DMS 273 (cell line): ENCODE data around the gene GDF10.

Source experiments
- DNase-seq: peaks from one replicate; lab custom pipeline; 2025; ENCODE audit not compliant: unreplicated experiment; lab: John Stamatoyannopoulos, UW

Gene GDF10

DNA sequence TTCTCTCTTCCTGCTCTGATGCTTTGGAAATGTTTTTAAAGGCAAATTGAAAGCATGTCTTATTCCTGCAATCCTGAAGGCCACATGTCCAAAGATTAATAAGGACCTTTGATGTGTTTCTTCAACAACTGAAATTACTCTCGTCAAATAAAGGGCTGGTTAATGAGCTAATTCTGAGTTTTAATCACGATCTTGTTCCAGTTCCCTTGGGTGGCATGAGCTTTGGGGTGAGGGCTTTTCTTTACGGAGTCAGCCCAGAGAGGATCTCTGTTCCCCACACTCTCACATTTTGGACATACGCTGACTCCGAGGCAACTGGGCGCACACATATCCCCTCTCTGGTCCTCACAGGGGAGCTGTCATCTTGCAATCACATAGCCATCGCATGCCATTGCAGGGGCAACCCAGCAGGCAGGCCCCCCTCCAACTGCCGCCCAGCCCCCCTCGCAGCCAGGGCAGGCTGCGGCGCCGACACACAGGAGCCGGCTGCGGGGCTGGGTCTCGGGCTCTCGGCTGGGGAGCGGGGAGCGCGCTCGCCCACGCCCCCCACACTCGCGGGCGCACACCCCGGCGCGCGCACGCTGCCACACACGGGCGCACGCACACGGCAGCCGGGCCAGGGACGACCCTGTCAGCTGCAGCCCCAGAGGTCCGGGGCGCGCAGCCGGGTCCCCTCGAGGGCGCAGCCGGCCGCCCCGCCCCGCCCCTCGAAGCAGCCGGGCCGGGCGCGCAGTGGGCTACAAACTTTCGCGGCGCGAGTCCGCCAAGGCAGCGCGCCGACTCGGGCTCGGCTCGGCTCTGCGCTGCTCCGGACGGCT is at the start of gene GDF10:
Gene GDF10 (plus strand): TSS at position 587 of the 818 bp plus-strand sequence. CDS start 455 bp downstream, outside the sequence.
- peak; percentile 47 for DNase-seq

GRCh38 chr10:47252093-47252780 is 47.8 kb upstream of the GDF10 start:
- DNase-seq: no peak

DNA sequence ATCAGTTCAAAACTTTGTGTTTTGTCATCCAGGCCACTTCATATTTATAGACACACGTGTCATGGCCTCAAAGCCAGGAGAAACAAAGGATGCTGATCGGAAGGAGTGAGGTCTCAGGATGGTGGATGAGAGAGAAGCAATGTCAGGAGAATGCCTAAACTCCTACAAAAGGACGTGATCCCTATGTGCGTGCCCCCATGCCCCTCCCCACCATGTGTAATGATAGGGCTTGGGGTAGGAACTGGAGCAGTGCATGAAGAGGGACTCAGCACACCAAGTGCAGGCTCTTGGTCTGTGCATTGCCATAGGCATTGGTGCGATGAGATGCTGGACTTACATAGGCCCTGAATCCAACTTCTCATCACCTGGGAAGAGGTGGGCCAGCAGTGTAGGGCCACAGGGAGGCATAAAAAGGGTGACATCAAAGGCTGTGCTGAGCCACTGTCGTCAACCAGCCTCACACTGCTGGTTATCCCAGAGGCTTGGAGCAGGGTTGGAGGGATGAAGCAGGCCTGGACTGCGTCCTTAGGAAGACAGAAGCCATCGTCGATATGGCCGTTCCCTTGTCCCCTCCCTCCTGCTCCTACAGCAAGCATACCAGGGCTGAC is 46.9 kb upstream of the GDF10 start:
- DNase-seq: no peak

GRCh38 chr10:47253651-47254375 is 46.2 kb upstream of the GDF10 start:
- DNase-seq: peak; percentile 16

DNA sequence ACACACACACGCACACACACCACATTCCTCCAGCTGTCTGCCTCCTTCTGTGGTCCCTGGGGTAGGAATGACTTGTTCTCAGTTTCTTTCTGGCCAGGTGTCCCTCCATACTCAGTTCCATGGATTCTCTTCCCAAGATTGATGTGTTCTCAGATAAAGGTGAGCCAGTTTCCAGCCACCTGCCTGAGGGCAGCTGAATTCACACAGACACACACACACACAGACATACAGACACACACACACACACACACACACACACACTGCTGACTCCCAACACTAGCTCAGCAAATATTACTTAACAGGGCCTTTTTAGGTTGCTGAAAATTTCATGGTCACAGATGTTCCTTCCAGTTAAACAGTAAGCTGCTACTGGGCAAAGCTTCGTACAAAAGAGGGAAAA is 45.4 kb upstream of the GDF10 start:
- DNase-seq: no peak

DNA sequence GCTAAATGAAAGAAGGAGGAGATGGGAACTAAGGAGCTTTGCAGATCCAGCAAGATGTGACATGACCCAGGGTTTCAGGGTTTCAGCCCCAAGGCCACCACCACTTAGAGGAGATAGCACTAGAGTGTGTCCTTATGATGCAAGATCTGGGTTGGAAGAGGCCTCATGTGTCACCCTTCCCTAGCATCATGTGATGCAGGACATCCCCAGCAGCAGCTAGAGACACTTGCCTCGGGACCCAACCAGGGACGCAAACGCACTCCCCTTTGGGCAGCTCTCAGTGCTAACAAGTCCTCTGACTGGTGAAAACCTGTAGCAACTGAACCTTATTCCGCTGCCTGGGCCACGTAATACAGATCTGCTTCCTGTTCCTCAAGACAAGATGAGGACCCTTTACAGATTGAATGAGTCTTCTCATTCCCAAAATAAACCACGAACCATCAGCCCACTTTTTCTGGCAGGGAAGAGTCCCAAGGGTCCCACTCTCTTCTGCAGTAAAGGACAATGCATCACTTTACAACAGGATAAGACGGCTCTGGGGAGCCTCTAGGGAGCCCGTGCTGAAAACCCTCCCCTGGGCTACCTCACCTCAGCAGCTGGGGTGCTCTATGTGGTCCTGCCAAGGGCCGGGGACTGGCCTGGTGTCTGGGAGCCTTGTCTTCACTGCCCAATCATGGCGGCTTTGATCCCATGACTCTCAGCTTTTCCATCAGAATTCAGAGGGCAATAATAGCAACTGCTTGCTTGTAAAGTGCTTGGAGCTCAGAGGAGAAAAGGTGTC is 44.8 kb upstream of the GDF10 start:
- DNase-seq: no peak

DNA sequence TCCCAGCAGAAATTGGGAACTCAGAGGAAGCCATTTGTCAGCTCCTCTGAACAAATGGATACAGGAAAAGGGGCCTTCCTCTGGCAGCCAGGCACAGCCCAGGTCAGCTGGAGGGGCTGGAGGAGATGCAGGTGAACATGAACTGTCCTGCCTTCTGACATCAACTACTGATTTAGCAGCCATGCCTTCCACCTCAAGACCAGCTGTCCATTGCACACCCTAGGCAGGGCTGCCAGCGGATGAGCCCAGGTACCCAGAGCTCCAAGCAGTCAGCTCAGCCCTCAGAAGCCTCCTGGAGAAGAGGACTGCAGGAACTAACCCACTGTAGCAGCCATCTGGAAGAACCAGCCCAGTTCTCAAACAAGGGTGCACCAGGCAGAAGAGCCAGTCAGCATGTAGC is 44.1 kb upstream of the GDF10 start:
- no peak for DNase-seq

- peak; percentile 1 for DNase-seq
Measured at GRCh38 chr10:47256751-47257336, 43.2 kb upstream of the GDF10 start.

- DNase-seq: no peak
Measured at GRCh38 chr10:47257396-47258120, 42.4 kb upstream of the GDF10 start.

GRCh38 chr10:47258921-47259320 is 41.1 kb upstream of the GDF10 start:
- DNase-seq: no peak

DNA sequence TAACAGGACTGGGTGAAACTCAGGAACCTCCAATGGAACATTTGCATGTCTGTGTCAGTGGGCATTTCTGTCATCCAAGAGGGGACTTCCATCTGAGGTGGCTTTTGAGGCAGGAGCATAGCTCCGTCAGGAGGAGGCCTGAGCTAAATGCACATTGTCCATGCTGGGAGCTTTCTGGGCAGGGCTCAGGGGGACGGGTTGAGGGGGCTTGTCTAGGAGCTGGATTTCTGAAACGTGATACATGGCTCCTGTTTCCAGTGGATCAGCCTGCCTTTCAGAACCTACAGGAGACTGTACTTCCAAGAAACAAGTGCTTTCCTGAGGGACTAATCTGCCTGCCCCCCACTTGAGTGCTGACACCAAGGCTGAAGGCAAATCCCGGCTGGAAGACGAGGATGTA is 40.5 kb upstream of the GDF10 start:
- DNase-seq: no peak

DNA sequence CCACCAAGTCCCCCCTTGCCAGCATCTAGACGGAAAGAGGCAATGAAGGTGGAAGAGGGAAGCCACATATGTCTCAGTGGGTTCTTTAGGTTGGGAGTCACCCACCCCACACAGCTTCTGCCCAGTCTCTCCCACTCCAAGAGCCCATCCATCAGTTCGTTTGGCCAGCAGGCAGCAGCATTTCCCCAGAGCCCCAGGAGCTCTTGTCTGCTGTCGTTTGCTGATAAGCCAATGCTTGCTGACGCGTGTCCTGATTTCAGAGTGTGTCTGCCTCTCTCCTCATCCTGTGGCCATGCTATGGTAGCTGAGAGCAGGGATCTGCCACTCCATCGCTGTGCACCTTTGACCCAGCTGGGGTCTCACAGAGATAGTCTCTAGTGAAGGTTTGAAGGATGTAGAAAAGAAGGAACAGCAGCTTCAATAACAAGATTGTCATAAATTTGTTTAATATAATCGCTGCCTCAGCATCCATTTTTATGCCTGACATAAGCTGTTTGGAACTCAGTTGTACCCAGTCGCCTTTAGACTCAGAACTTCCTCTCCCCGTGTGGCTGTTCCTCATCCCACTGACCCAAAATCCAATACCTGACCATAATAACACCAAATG is 39.4 kb upstream of the GDF10 start:
- DNase-seq: no peak

DNA sequence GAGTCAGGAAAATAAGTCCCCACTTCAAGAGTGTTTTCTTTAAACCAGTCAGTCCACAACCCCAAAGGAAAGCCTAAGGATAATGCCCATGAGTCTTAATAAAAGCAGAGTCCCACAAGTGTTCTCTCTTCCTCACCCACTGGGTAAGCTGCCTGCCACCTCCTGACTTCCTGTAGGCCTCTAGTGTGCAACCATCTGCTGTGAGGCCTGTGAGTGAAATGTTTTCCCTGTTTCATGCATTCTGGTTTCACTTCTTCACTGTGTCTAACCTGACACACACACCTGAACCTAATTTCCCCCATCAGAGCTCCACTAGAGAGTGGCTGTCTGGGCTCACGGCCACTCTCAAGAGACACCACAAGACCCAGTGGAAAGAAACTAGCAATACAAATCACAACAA is 38.9 kb upstream of the GDF10 start:
- DNase-seq: no peak

DNA sequence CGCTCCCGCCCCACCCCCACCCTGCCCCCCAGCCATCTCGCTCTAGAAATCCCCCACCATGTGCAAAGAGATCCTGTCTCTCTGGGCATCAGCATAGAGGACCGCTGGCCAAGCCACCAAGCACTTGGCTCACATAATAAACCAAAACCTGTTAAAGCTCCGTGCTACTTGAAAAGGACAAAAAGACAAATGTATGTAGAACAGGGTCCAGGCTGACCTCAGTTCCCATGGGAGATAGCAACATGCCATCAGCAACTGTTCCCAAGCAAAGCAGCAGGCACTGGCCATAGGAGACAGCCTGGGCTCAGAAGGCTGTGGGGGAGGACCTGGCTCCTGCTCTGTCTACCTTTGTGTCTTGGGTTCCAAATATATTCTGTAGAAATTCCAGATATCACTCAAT is 38.4 kb upstream of the GDF10 start:
- no peak for DNase-seq

DNA sequence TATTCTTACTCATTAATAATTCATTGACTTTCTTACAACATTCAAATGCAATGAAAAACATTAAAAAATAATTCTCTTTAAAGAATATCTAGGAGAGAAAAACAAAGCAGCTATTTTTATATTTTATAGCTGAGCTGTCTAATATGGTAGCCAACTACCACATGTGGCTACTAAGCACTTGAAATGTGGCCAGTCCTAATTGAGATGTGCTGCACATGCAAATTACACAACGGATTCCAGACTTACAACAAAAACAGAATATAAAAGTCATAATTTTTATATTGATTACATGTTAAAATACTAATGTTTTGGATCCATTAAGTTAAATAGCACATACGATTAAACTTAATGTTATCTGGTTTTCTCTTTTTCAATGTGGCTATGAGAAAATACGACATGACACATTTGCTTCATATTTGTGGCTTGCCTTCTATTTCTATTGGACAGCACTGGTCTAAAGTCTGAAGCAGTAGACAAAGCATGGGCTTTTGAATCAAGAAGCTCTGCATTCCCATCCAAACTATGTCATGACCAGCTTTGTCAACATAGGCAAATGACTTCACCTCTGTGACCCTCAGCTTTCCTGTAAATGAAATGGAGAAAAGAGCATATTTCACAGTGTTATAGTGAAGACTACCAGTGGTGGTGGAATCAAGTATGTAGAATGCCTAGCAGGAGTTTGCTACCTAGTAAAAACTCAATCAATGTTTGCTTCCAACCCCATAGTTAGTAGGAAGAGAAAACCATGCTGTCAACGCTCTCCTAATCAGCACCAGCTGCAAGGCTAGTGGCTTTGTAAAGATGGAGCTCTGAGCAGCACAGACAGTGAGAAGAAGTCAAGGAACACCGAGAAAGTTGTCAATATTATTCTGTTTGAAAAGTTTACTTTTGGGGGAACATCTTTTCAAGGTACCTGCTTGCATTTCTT is 37.1 kb upstream of the GDF10 start:
- no peak for DNase-seq

GRCh38 chr10:47264797-47265281 is 35.2 kb upstream of the GDF10 start:
- no peak for DNase-seq

GRCh38 chr10:47266602-47267001 is 33.4 kb upstream of the GDF10 start:
- DNase-seq: no peak

DNA sequence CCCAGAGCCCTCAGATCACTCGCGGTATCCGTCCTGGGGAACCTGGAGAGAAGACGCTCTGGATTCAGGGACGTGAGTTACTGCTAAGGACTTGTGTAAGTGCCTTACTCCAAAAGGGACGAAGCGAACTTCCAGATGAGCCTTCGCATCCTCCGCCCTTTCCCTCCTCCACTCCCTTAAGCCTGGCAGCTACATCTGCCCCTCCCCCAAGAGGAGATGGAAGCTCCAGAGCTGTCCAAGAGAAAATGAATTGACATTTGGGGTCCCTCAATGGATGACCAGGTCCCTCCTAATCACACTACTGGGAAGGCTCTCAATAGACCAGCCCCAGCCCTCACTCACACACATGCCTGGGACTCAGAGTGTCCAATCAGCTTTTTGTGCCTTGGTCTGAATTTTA is 31.3 kb upstream of the GDF10 start:
- no peak for DNase-seq
